ENCODE results near the gene SRP68.

Gene SRP68

GRCh38 chr17:76081295-76082210 lies 9.2 kb upstream of the SRP68 start:
- Histone ChIP-seq H3K36me3 (replicated peaks; ENCODE audit: insufficient read depth, low read length) (no peaks in the 10 kb centered on the region), H3K9me2 (replicated peaks; ENCODE audit: insufficient read depth, low read length) (no peaks in the 10 kb centered on the region), H3K27ac (ENCODE audit: low read length) (no peak overlapping the region), H3K79me2 (ENCODE audit: low read length) (no peaks in the 10 kb centered on the region), H3K4me2 (ENCODE audit: low read depth, low read length) (no peak overlapping the region), H3F3A (ENCODE audit: insufficient read depth, low read length) (no peaks in the 10 kb centered on the region), H4K20me1 (ENCODE audit: insufficient read depth, low read length) (no peaks in the 10 kb centered on the region), H3K9ac (ENCODE audit: low read length) (no peak overlapping the region), H3K27me3 (replicated peaks; ENCODE audit: insufficient read depth, low read length) (peaks cover 36% of the 10 kb centered on the region), H2AFZ (ENCODE audit: low read length) (no peak overlapping the region), H3K4me3 (ENCODE audit: low read length) (no peak overlapping the region), H3K9me3 (replicated peaks; ENCODE audit: insufficient read depth, low read length) (no peaks in the 10 kb centered on the region), H3K4me1 (ENCODE audit: low read length) (no peaks in the 10 kb centered on the region)
- TF ChIP-seq EZH2phosphoT487 (IDR thresholded peaks at IDR 0.05; ENCODE audit: low read length) (no peak), EZH2 (optimal IDR thresholded peaks at IDR 0.05; ENCODE audit: low read depth, low read length) (no peak), CTCF (IDR thresholded peaks at IDR 0.05; ENCODE audit: low read length) (no peak)
- no peak for DNase-seq

GRCh38 chr17:76080768-76081287 lies 8.5 kb upstream of the SRP68 start:
- no peak overlapping the region for H3K4me2 ChIP-seq (ENCODE audit: low read depth, low read length)
- no peaks in the 10 kb centered on the region for H4K20me1 ChIP-seq (ENCODE audit: insufficient read depth, low read length)
- no peaks in the 10 kb centered on the region for H3K4me1 ChIP-seq (ENCODE audit: low read length)
- no peaks in the 10 kb centered on the region for H3F3A ChIP-seq (ENCODE audit: insufficient read depth, low read length)
- no peaks in the 10 kb centered on the region for H3K36me3 ChIP-seq (replicated peaks; ENCODE audit: insufficient read depth, low read length)
- no peaks in the 10 kb centered on the region for H3K79me2 ChIP-seq (ENCODE audit: low read length)
- H3K27me3 ChIP-seq (replicated peaks; ENCODE audit: insufficient read depth, low read length), result peaks cover 44% of the 10 kb centered on the region
- DNase-seq, result no peak
- no peak overlapping the region for H3K27ac ChIP-seq (ENCODE audit: low read length)
- TF ChIP-seq EZH2 (optimal IDR thresholded peaks at IDR 0.05; ENCODE audit: low read depth, low read length) (no peak), EZH2phosphoT487 (IDR thresholded peaks at IDR 0.05; ENCODE audit: low read length) (no peak), CTCF (IDR thresholded peaks at IDR 0.05; ENCODE audit: low read length) (no peak)
- no peak overlapping the region for H3K9ac ChIP-seq (ENCODE audit: low read length)
- H2AFZ ChIP-seq (ENCODE audit: low read length), result no peak overlapping the region
- H3K4me3 ChIP-seq (ENCODE audit: low read length), result no peak overlapping the region
- no peaks in the 10 kb centered on the region for H3K9me2 ChIP-seq (replicated peaks; ENCODE audit: insufficient read depth, low read length)
- no peaks in the 10 kb centered on the region for H3K9me3 ChIP-seq (replicated peaks; ENCODE audit: insufficient read depth, low read length)

- no peak overlapping the region for H3K4me2 ChIP-seq (ENCODE audit: low read depth, low read length)
Measured at GRCh38 chr17:76079956-76080767, 7.8 kb upstream of the SRP68 start.

More at GRCh38 chr17:76079956-76080767, 7.8 kb upstream of the SRP68 start:
- Histone ChIP-seq H3K27ac (ENCODE audit: low read length) (no peak overlapping the region), H2AFZ (ENCODE audit: low read length) (no peak overlapping the region), H3K9me3 (replicated peaks; ENCODE audit: insufficient read depth, low read length) (no peaks in the 10 kb centered on the region), H3F3A (ENCODE audit: insufficient read depth, low read length) (no peaks in the 10 kb centered on the region), H3K79me2 (ENCODE audit: low read length) (no peaks in the 10 kb centered on the region), H3K9me2 (replicated peaks; ENCODE audit: insufficient read depth, low read length) (no peaks in the 10 kb centered on the region), H4K20me1 (ENCODE audit: insufficient read depth, low read length) (no peaks in the 10 kb centered on the region), H3K4me3 (ENCODE audit: low read length) (no peak overlapping the region), H3K27me3 (replicated peaks; ENCODE audit: insufficient read depth, low read length) (peaks cover 50% of the 10 kb centered on the region), H3K36me3 (replicated peaks; ENCODE audit: insufficient read depth, low read length) (no peaks in the 10 kb centered on the region), H3K4me1 (ENCODE audit: low read length) (no peaks in the 10 kb centered on the region), H3K9ac (ENCODE audit: low read length) (no peak overlapping the region)
- TF ChIP-seq CTCF (IDR thresholded peaks at IDR 0.05; ENCODE audit: low read length) (no peak), EZH2phosphoT487 (IDR thresholded peaks at IDR 0.05; ENCODE audit: low read length) (no peak), EZH2 (optimal IDR thresholded peaks at IDR 0.05; ENCODE audit: low read depth, low read length) (no peak)
- no peak for DNase-seq

Data from MM.1S (cell line).